Embryonic facial prominence (tissue), 1 donor: ENCODE data around the gene RASGRP1.
"Not testable (repeated sequence)": the region's sequence is repeated elsewhere in the genome, so short reads cannot be mapped to it uniquely, and the experiment has no call there.

Experiments used
- DNase-seq: peaks from one replicate; pipeline ENCODE4 v3.0.0-alpha.2; 2016; ENCODE audit errors: extremely low spot score

The RASGRP1 gene

DNA sequence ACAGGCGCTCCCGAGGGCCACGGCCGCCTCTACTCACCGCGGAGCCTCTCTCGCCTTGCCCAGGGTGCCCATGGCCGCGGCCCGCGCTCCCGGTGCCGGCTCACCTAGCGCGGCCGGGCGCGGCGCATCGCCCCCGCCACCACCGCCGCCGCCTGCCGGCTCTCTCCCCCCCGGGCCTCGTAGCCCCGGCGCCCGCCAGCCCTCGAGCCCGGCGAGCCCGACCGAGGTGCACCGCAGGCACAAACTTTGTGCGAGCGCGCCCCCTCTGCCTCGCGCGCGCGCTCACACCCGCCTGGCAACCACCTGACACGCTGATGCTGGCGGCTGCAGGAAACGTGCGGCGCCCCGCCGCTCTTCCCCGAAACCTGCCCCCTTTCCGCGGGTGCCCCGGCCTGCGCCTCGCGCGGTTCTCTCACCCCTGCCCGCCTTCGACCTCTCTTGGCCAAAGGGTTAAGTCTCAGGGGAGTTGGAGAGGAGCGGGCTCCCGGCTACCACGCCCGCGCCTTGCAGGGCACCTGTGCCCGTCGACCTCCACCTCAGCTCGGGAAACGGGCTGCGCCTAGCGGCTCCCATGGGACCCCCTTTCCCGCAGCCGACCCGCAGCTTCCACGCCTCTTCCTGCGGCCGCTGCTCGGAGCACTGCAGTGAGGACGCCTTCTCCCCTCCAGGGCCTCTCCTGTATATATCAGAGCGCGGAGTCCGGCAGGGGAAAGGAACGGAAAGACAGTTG, at the start of gene RASGRP1:
Gene RASGRP1, minus strand, starts transcription at position 258 of the 730 bp plus-strand sequence. Its CDS starts 186 bp downstream, at position 72.
- peak; percentile 33 for DNase-seq

DNA sequence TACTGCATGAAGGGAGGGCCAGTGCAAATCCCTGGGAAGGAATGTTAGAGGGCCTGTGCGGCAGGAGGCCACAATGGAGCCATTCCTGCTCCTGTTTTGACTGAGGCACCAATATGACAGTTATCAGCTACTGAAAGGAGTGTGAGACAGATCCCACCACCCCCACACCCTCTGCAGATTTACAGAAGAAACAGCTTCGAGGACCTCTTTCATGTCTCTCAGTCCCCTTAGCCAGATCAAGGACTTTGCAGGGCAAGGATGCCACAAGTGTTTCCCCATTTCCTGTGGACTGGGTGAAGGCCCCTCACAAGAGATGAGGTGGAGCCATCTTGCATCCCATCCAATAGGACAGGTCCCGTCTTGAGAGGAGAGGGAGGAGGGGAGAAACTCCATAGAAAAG, 48.5 kb upstream of the RASGRP1 start:
- no peak for DNase-seq

DNA sequence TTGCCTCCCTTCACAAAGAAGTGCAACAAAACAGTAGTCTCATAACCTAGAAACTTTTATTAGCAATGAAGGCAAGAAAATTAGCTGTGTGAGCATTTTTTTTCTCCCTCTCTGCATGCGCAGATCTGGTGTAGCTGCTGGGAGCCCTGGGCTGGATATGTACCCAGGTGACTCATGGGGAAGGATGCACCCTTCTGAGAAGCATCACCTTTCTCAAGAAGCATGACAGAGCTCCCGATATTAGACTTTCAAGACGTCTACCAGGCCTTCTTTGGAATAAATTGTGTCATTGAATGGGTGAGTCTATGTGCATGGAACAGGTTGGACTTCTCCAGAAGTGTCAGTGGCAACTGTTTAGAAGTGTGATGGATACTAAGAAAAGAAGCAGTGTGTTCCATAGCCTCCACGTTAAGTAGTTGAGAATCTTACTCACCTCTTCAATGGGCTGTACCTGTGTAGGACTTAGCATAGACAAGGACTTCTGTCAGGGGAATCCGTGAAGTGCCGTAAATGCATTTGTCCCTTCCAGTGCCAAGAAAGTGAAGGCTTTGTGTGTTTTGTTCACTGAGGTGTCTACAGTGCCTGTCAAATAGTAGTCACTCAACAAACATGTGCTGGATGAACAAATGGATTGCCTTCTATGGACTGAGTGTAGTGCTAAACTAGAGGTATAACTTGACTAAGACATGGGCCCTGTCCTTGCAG, 47.7 kb upstream of the RASGRP1 start:
- no peak for DNase-seq

DNA sequence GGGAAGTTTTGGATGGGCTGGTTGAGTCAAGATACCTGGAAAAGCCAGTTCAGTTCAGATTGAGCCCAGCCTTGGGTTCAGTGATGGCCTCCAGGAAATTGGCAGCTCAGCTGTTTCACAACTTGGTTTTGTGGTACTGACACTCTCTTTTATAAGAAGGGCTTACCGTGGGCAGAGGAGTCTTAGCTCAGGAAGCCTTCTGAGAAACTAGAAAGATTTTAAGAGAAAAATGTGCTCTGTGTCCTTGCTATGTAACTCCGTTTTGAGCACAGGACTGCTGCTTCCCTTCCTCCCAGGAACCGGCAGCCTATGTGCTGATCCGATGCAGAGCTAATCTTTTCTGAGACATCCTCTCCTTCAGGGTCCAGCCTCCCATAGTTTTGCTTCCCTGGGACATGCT, 46.6 kb upstream of the RASGRP1 start:
- no peak for DNase-seq

DNA sequence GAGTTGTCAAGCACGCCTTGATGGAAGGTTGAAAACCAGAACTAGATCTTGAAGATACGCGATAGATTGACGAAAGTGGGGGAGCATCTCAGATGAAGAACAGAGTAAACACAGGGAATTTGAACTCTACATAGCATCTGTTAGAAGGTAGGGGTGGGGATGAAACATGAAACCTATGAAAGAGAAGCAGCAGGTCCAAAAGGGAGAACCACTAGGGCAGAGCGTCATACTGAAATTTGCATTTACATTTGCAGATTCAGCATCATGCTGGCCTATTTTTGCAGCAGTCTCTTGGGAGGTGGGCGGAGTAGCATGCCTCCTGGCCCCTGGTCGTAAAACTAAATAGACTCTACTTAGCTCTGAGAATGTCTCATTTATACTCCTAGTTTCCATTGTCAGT, 46.1 kb upstream of the RASGRP1 start:
- DNase-seq: no peak

DNA sequence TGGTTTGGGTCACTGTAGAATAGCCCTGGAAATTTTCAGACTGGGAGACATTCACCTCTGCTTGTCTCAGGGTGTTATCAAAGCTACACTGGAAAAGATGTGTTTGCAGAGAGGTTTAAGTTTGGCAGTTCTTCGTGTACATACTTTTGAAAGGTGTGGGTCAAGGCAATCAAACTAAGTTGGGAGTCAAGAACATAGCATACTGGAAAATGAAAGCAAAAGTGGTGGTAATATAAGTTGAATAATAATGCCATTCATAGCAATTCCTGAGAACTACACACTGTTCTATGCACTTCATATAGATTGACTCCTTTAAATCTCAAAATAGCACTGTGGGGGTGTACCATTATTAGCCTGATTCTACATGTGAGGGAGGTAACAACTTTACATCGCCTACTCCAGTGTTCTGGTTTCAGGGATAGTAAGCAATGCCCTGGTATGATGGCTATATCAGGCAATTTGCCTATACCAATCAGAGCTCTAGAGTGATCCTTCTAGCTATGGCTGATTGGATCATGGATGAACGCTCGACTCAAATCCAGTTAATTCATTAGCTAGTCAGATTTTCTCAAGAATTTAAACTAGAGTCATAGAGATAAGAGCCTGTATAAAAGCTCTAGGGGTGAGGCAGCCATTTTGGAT, 44.6 kb upstream of the RASGRP1 start:
- no peak for DNase-seq

DNA sequence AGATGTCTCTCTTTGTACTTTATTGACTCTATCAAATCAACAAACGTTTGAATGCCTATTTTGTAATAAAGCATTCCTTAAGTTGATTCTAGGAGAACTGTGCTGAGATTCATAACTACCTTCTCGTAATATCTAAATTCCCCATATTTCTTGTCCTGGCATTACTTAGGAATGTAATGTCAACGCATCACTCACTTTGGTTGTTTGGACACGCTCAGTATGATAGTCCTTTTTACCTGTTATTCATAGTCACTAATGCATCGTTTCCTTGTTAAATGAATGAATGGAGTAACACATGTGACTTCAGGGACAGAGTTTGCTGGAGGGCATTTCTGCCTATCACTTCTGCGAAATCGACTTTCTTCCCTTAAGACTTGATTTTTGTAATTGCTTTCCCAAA, 44.1 kb upstream of the RASGRP1 start:
- no peak for DNase-seq

DNA sequence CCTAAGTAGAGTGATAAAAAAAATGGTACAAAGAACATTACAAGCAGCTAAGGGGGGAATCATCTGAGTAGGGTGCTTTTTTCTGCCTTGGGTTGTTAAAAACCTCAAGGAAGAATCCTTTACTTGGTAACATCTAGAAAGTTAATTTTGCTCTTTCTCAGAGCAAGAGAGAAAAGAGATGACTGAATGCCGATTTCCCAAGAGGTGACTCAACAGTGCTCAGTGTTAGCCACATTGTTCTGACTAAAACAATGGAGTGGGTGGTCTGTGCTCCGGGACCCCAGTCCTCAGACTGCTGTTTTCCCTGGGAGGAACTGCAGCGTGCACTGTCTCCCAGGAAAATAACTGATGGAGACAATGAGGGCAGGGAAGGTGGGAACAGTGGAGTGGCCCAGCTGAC, 41.1 kb upstream of the RASGRP1 start:
- no peak for DNase-seq

DNA sequence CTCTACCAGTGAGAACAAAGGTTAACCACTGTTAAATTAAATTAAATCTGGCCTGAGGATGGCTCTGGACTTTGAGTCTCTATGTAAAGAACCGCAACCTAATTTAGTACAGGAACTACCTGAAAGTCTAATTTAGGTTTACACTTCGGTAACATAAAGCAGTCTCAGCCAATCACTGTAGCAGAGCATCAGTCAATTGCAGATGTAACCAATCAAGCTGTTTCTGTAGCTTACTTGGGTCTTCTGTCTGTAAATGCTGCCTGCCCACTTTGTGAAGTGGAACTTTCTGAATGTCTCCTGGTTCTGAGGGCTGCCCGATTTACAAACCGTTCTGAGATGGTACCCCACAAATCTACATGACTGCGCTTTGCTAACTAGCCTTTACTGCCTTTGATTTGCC, 39.1 kb upstream of the RASGRP1 start:
- no peak for DNase-seq

DNA sequence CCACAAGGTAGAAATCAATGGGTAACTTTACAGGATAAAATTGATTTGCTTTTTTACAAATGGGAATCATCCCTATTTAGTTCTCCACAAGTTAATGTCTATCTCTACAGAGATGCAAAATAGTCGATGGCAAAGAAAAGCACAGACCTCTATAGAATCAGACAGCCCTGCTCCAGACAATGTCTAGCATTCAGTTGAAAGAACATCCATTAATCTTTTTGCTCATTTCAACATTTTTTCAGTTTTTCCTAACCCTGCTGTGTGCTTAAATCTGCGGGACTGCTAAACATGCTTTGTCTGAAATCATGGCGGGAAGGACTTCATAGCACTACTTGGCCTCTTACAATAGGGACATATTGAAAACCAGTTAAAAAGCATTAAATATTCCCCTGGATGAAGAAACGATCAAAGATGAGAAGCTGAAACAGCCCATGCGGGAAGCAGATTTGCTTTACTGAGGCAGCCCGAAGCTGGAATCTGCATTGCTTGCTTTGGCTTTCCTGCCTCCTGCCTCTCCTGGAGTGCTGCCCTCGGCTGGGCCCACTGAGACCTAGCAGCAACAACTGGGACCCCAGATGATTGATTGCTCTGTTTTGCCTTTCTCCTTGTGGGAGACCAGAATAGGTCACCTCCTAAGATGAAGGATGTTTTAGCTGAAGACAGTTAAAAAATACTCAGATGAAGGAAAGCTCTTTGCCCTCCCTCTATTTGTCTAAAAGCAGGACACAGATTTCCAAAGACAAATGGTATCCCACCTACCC, 38.5 kb upstream of the RASGRP1 start:
- DNase-seq: no peak

DNA sequence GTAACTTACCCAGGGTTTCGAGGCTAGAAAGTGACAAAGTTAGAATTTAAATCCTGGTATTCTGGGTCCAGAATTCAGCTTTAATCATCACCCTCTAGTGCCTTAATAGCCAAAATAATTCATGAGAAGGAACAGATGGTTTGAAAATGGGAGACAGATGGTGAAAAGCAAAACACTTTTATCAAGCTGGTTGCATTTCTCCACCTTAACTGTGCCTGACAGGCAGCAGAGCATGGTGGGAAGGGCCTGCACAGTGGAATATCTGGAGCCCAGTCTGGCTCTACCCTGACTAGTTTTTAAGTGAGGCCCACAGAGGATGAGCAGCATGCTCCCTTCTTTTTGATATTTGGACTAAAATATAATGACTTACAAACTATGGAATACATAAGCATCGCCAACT, 35.6 kb upstream of the RASGRP1 start:
- DNase-seq: no peak

DNA sequence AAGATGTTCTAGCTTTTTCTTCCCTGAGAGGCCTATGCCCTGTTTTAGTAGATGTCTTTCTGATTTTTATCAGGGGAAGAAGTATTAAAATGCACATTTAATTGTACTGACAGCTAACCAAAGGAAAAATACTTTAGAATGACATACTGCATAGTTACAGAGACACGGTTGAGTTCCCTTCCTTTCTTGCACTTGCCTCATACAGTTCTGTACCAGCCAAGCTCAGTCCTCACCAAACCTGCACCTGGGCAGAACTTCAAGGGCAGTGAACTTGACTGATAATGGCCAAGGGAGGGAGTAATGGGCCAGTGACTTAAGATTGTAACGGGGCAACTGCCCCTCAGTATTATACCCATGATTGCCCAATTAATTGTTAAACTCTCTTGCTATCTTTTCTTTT, 34.1 kb upstream of the RASGRP1 start:
- DNase-seq: no peak

DNA sequence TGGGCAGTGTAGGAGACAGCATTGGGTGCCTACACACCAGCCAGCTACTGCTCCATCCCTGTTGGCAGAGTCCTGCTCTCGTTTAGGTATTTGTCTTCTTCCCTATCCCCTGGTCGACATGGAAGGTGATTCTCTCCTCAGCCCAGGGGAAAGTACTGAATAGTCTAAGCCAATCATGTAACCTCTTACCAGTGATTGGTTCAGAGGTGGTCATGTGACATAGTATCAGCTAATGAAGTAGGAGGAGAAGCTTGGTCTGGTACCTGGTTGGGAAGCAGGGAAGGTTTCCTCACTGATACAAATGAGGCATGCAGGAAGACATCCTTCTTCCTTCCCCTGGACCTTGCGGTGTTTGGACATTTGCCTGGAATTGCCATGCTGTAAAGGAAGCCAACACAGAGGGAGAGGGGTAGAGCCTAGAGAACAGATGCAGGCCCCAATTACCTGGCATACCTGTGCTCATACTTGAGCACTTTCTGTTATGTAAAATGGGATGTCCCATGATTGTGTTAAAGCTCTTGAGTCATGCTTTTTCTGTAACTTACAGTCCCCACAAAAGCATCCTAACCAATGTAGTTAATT, 32.7 kb upstream of the RASGRP1 start:
- no peak for DNase-seq

DNA sequence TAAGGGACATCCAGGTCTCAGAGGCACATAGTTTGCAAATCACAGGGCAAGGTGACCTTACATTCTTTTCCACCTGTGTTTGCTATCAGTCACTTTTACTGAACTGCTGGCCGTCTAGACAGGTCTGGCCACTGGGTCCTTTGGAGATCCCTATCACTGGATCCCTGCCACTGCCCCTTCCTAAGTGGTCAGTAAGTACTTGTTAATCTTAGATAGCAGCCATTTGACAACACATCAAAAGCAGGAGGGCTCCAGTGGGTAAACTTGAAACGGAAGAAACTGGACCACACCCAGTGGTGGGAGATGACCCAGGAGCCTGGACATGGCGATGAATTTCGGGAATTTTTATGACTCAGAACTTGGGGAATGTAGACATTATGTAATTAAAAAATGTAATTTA, 28.9 kb upstream of the RASGRP1 start:
- DNase-seq: no peak

DNA sequence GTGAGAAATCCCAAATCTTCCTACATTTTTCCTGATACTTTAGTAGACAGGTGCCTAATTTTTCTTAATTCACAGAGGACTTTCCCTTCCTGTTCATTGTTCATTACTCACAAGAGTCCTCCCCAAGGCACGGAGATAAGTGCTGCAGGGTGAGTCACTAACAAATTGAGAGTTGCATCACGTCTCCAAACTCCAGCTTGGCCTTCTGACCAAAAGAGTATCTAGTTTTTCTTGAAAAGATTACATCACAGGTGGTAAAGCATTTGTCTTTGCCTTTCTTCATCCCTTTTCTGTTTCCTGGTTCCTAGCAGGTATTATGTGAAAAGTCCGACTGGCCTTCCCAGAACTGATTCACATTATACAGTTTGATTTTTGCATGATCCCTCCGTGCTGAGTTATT, 24.9 kb upstream of the RASGRP1 start:
- no peak for DNase-seq

DNA sequence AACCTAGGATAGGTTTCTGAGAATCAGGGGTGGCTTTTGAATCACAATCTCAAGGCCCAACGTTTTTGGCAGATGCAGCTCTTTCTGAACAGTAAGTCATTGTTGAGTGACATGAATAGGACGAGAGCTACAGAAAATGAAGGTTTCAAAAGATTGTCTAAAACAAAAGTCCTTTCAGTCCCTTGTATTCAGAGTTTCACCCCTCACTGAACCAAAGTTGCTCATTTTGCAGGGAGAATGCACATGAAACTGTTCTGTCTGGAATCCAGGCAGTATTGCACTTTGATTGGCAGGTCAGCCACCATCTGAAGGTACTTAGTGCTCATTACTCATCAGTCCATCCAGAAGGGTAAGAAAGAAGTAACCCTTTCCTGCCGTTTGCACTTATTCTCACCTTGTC, 24.1 kb upstream of the RASGRP1 start:
- no peak for DNase-seq

DNA sequence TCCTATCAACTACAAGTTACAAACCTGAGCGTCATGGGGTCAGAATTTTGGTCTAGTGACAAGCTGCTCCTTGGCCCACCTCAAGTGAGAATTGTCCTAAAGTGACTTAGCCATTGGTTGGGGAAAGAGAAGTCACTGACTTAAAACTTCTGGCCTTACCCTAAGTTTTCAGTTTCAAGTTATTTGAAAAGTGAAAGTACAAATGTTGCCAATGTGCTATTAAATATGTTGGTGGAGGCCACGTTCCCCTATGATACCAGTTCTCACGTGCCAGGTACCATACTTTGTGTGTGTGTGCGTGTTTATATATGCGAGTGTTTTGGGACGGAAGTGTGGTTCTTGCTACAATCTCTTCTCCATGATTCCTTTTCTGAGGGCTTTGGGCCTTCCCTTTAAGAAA, 22.6 kb upstream of the RASGRP1 start:
- DNase-seq: no peak

DNA sequence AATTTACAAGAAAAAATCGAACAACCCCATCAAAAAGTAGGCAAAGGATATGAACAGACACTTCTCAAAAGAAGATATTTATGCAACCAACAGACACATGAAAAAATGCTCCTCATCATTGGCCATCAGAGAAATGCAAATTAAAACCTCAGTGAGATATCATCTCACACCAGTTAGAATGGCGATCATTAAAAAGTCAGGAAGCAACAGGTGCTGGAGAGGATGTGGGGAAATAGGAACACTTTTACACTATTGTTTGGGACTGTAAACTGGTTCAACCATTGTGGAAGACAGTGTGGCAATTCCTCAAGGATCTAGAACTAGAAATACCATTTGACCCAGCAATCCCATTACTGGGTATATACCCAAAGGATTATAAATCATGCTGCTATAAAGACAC, 21.4 kb upstream of the RASGRP1 start:
- not testable (repeated sequence) for DNase-seq

DNA sequence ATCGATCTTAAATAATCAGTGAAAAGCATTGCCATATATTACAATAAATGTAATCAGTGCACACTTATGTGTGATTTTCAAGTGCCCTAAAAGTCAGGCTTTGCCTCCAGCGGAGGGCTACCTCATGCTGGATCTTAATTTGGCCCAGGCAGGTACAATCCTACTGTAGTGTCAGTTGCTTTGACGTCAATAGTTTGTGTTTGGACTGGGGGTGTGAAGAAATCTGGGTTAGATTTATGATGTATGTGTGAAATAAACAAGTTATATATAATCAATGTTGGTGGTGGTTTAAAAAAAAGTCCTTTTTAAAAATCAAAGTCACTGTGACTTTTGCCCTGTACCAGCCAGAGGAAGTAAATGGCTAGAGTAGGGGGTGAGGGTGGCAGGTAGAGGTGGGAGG, 14.0 kb upstream of the RASGRP1 start:
- no peak for DNase-seq

DNA sequence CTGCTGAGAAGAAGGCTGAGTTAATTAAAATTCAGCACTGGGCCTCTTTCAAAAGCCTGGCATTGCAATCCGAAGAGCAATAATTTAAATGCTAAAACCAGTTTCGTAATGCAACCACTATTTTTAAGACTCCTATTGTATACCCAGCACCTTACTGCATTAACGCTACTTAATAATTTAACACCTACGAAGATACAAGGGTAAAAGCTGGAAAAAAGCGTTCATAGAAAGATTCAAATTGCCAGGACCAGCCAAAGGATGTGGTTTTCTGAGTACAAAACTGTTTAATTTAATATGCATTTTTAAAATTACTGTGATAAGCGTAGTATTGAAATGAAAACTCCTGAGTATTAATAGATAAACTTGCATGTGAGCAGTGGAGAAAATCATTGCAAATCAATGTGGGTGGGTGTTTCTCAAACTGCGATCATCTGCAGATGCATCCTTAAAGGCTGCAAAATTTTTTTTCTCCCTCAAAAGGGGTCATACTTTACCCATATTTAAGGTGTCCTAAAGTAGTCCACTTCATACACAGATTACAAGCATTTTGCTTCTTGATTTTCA, 12.9 kb upstream of the RASGRP1 start:
- DNase-seq: no peak

DNA sequence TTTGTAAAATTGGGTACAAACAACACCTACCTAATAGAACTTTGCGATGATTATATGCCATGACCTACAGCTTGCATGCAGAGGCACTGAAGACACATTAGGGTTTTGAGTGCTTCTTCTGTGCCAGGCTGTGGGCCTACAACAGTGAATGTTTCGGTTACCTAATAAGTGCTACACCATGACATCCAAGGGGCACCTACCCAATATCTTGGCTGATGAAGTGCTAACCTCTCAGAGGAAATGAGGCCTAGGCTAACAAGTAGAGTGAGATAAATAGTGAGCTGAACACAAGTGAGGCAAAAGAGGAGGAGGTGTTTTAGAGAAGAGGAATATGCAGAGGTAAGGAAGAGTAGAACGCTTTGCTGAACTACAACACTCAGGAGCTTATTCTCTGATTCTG, 12.2 kb upstream of the RASGRP1 start:
- DNase-seq: no peak

DNA sequence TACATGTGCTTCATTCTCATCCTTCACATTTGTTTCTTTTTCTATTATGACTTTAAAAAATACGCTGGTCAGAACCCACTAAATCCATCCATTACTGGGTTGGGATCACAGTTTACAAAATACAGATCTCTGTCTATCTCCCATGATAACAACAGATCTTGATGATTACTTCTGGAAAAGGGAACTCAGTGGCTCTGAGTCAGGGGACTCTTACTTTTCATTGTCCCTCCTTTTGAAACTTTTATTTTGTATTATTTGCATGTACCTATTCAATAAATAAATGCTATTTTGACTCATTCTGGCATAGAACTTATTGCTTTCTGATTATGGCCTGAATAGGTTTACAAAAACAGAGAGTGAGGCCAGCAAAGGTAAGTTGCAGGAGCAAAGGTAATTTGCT, 11.6 kb upstream of the RASGRP1 start:
- DNase-seq: no peak
